Measurements from ENCODE around the gene EEFSEC. TPM values are rescaled to one million over a fixed set of nuclear protein-coding genes. Genes with fewer than 3 reads are reported as not detected.

The EEFSEC gene
- polyA plus RNA-seq, 12 donors: 13.4 to 22.2 (median 15.3) TPM; not detected in 1

- no peak for DNase-seq
These were observed 62.0 kb downstream of the EEFSEC start for GRCh38 chr3:128215290-128215689.

GRCh38 chr3:128215800-128216495, 62.7 kb downstream of the EEFSEC start:
- DNase-seq: no peak

- DNase-seq: no peak
These were observed 64.6 kb downstream of the EEFSEC start for GRCh38 chr3:128217702-128218547.

- no peak for DNase-seq
These were observed 65.4 kb downstream of the EEFSEC start for GRCh38 chr3:128218548-128219257.

- DNase-seq: no peak
These were observed 68.0 kb downstream of the EEFSEC start for GRCh38 chr3:128221328-128221727.

- no peak for DNase-seq
These were observed 69.6 kb downstream of the EEFSEC start for GRCh38 chr3:128222796-128223385.

GRCh38 chr3:128226186-128226725, 73.0 kb downstream of the EEFSEC start:
- DNase-seq: no peak

GRCh38 chr3:128226795-128227395, 73.6 kb downstream of the EEFSEC start:
- no peak for DNase-seq

GRCh38 chr3:128227507-128227906, 74.2 kb downstream of the EEFSEC start:
- no peak for DNase-seq

- no peak for DNase-seq
These were observed 75.2 kb downstream of the EEFSEC start for GRCh38 chr3:128228366-128228910.

GRCh38 chr3:128229106-128229857, 76.0 kb downstream of the EEFSEC start:
- DNase-seq: no peak

- no peak for DNase-seq
These were observed 78.3 kb downstream of the EEFSEC start for GRCh38 chr3:128231606-128232005.

- DNase-seq: no peak
These were observed 79.3 kb downstream of the EEFSEC start for GRCh38 chr3:128232376-128233178.

GRCh38 chr3:128235207-128235926, 82.1 kb downstream of the EEFSEC start:
- DNase-seq: no peak

GRCh38 chr3:128236657-128237056, 83.4 kb downstream of the EEFSEC start:
- DNase-seq: no peak

GRCh38 chr3:128237348-128238183, 84.3 kb downstream of the EEFSEC start:
- DNase-seq: no peak

- no peak for DNase-seq
These were observed 84.9 kb downstream of the EEFSEC start for GRCh38 chr3:128238184-128238489.

- DNase-seq: no peak
These were observed 86.0 kb downstream of the EEFSEC start for GRCh38 chr3:128239304-128239703.

Measured in muscle of arm (tissue), 12 donors.